ENCODE results near the gene HNRNPDL.
A peak's percentile ranks its signal among the peaks of the same experiment; 100 is the strongest.

The HNRNPDL gene

DNA sequence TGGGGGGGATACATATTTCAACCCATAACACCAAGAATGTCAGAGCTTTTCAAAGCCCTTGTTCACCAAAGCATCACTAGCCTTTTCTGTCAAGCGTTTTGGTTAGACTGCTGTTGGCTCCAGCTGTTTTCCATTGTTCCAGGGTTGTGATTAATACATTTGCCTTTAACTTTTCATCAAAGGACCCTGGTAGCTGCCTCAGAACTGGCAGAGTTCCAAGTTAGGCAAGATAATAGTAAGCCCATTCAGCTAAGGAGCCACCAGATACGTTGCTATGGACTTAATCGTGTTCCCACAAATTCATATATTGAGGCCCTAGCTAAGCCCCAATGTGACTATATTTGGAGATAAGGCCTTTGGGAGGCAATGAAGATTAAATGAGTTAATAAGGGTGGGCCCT lies 37.2 kb upstream of the HNRNPDL start:
- H3K27me3 ChIP-seq (ENCODE audit: insufficient read depth, insufficient read length) = no peaks in the 10 kb centered on the region
- H3K36me3 ChIP-seq (ENCODE audit: insufficient read depth, insufficient read length, low read length) = peaks cover 16% of the 10 kb centered on the region
- no peak overlapping the region for H3K9ac ChIP-seq (ENCODE audit: insufficient read length, low read depth)
- no peaks in the 10 kb centered on the region for H3K4me1 ChIP-seq (ENCODE audit: insufficient read depth, insufficient read length)
- no peak overlapping the region for H3K4me3 ChIP-seq (ENCODE audit: insufficient read length, low read depth)
- DNase-seq (ENCODE audit: low read depth, low spot score) = no peak
- TF ChIP-seq YY1 (IDR thresholded peaks at IDR 0.05; ENCODE audit: insufficient read depth, insufficient read length) (no peak), SUZ12 (IDR thresholded peaks at IDR 0.05; ENCODE audit: extremely low read depth, insufficient read depth, insufficient read length) (no peak), ZNF274 (IDR thresholded peaks at IDR 0.05; ENCODE audit: low read depth, low read length) (no peak)
- H3K9me3 ChIP-seq (ENCODE audit: insufficient read depth, low read length) = no peaks in the 10 kb centered on the region

DNA sequence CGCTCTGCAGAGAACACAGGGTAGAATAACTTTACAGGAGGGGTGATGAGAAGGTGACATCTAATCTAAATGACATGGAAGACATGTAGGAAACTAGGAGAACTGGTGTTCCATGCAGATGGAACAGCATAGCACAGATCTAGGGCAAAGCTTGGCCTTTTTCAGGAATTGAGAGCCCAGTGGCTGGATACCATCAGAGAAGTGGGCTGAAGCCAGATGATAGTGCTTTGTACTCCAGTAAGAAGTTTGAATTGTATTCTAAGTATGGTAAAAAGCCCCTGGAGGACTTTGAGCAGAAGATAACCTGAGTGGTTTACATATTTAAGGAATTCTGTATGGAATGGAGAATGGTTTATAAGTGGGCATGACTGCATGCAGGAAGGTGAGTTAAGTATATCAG lies 33.0 kb upstream of the HNRNPDL start:
- H3K4me3 ChIP-seq (ENCODE audit: insufficient read length, low read depth) = no peak overlapping the region
- no peaks in the 10 kb centered on the region for H3K27me3 ChIP-seq (ENCODE audit: insufficient read depth, insufficient read length)
- H3K36me3 ChIP-seq (ENCODE audit: insufficient read depth, insufficient read length, low read length) = peaks cover 42% of the 10 kb centered on the region
- TF ChIP-seq ZNF274 (IDR thresholded peaks at IDR 0.05; ENCODE audit: low read depth, low read length) (no peak), YY1 (IDR thresholded peaks at IDR 0.05; ENCODE audit: insufficient read depth, insufficient read length) (no peak), SUZ12 (IDR thresholded peaks at IDR 0.05; ENCODE audit: extremely low read depth, insufficient read depth, insufficient read length) (no peak)
- H3K9ac ChIP-seq (ENCODE audit: insufficient read length, low read depth) = no peak overlapping the region
- H3K4me1 ChIP-seq (ENCODE audit: insufficient read depth, insufficient read length) = no peaks in the 10 kb centered on the region
- DNase-seq (ENCODE audit: low read depth, low spot score) = no peak
- no peaks in the 10 kb centered on the region for H3K9me3 ChIP-seq (ENCODE audit: insufficient read depth, low read length)

GRCh38 chr4:82462415-82462831 lies 32.2 kb upstream of the HNRNPDL start:
- DNase-seq (ENCODE audit: low read depth, low spot score) = peak; percentile 52
- H3K36me3 ChIP-seq (ENCODE audit: insufficient read depth, insufficient read length, low read length) = peaks cover 44% of the 10 kb centered on the region
- no peak overlapping the region for H3K4me3 ChIP-seq (ENCODE audit: insufficient read length, low read depth)

GRCh38 chr4:82461710-82462109 lies 31.4 kb upstream of the HNRNPDL start:
- H3K9ac ChIP-seq (ENCODE audit: insufficient read length, low read depth) = no peak overlapping the region
- DNase-seq (ENCODE audit: low read depth, low spot score) = no peak
- TF ChIP-seq YY1 (IDR thresholded peaks at IDR 0.05; ENCODE audit: insufficient read depth, insufficient read length) (no peak), SUZ12 (IDR thresholded peaks at IDR 0.05; ENCODE audit: extremely low read depth, insufficient read depth, insufficient read length) (no peak), ZNF274 (IDR thresholded peaks at IDR 0.05; ENCODE audit: low read depth, low read length) (no peak)
- H3K4me3 ChIP-seq (ENCODE audit: insufficient read length, low read depth) = no peak overlapping the region
- no peaks in the 10 kb centered on the region for H3K27me3 ChIP-seq (ENCODE audit: insufficient read depth, insufficient read length)
- peaks cover 50% of the 10 kb centered on the region for H3K36me3 ChIP-seq (ENCODE audit: insufficient read depth, insufficient read length, low read length)
- H3K9me3 ChIP-seq (ENCODE audit: insufficient read depth, low read length) = no peaks in the 10 kb centered on the region
- no peaks in the 10 kb centered on the region for H3K4me1 ChIP-seq (ENCODE audit: insufficient read depth, insufficient read length)

More at GRCh38 chr4:82462415-82462831, 32.2 kb upstream of the HNRNPDL start:
- Histone ChIP-seq H3K27me3 (ENCODE audit: insufficient read depth, insufficient read length) (no peaks in the 10 kb centered on the region), H3K9me3 (ENCODE audit: insufficient read depth, low read length) (no peaks in the 10 kb centered on the region), H3K4me1 (ENCODE audit: insufficient read depth, insufficient read length) (no peaks in the 10 kb centered on the region), H3K9ac (ENCODE audit: insufficient read length, low read depth) (no peak overlapping the region)
- TF ChIP-seq YY1 (IDR thresholded peaks at IDR 0.05; ENCODE audit: insufficient read depth, insufficient read length) (no peak), ZNF274 (IDR thresholded peaks at IDR 0.05; ENCODE audit: low read depth, low read length) (no peak), SUZ12 (IDR thresholded peaks at IDR 0.05; ENCODE audit: extremely low read depth, insufficient read depth, insufficient read length) (no peak)

- no peak overlapping the region for H3K9ac ChIP-seq (ENCODE audit: insufficient read length, low read depth)
- no peak for DNase-seq (ENCODE audit: low read depth, low spot score)
- no peaks in the 10 kb centered on the region for H3K9me3 ChIP-seq (ENCODE audit: insufficient read depth, low read length)
- no peaks in the 10 kb centered on the region for H3K27me3 ChIP-seq (ENCODE audit: insufficient read depth, insufficient read length)
- no peak overlapping the region for H3K4me3 ChIP-seq (ENCODE audit: insufficient read length, low read depth)
- H3K36me3 ChIP-seq (ENCODE audit: insufficient read depth, insufficient read length, low read length) = peaks cover 68% of the 10 kb centered on the region
- TF ChIP-seq YY1 (IDR thresholded peaks at IDR 0.05; ENCODE audit: insufficient read depth, insufficient read length) (no peak), ZNF274 (IDR thresholded peaks at IDR 0.05; ENCODE audit: low read depth, low read length) (no peak), SUZ12 (IDR thresholded peaks at IDR 0.05; ENCODE audit: extremely low read depth, insufficient read depth, insufficient read length) (no peak)
- H3K4me1 ChIP-seq (ENCODE audit: insufficient read depth, insufficient read length) = no peaks in the 10 kb centered on the region
Observed at GRCh38 chr4:82458729-82459128, 28.5 kb upstream of the HNRNPDL start.

DNA sequence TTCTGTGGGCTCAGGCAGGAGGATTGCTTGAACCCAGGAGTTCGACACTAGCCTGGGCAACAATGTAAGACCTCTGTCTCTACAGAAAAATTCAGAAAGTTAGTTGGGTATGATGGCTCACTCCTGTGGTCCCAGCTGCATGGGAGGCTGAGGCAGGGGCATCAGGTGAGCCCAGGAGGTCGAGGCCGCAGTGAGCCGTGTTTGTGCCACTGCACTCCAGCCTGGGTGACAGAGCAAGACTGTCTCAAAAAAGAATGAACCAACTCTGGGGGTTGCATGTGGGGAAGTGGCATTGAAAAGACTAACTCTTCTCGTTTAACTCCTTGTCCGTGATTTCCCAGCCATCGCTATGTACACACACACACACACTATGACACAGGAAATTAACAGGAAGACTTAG lies 27.0 kb upstream of the HNRNPDL start:
- Histone ChIP-seq H3K9ac (ENCODE audit: insufficient read length, low read depth) (no peak overlapping the region), H3K9me3 (ENCODE audit: insufficient read depth, low read length) (no peaks in the 10 kb centered on the region), H3K36me3 (ENCODE audit: insufficient read depth, insufficient read length, low read length) (peaks cover 69% of the 10 kb centered on the region), H3K4me1 (ENCODE audit: insufficient read depth, insufficient read length) (no peaks in the 10 kb centered on the region), H3K4me3 (ENCODE audit: insufficient read length, low read depth) (no peak overlapping the region), H3K27me3 (ENCODE audit: insufficient read depth, insufficient read length) (no peaks in the 10 kb centered on the region)
- no peak for DNase-seq (ENCODE audit: low read depth, low spot score)
- TF ChIP-seq YY1 (IDR thresholded peaks at IDR 0.05; ENCODE audit: insufficient read depth, insufficient read length) (no peak), ZNF274 (IDR thresholded peaks at IDR 0.05; ENCODE audit: low read depth, low read length) (no peak), SUZ12 (IDR thresholded peaks at IDR 0.05; ENCODE audit: extremely low read depth, insufficient read depth, insufficient read length) (no peak)

DNA sequence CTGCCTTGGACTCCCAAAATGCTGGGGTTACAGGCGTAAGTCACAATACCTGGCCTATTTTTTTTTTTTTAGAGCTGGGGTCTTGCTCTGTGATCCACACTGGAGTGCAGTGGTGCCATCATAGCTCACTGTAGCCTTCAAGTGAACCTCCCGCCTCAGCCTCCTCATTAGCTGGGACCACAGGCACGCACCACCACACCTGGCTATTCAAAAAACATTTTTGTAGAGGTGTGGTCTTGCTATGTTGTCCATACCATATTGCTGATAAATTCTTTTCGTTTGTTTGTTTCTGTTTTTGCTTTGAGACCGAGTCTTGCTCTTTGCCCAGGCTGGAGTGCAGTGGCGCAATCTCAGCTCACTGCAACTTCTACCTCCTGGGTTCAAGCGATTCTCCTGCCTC lies 21.8 kb upstream of the HNRNPDL start:
- H3K36me3 ChIP-seq (ENCODE audit: insufficient read depth, insufficient read length, low read length) = peaks cover 69% of the 10 kb centered on the region

More for the DNA sequence above, 21.8 kb upstream of the HNRNPDL start:
- H3K27me3 ChIP-seq (ENCODE audit: insufficient read depth, insufficient read length) = no peaks in the 10 kb centered on the region
- H3K4me3 ChIP-seq (ENCODE audit: insufficient read length, low read depth) = no peak overlapping the region
- no peak for TF ChIP-seq SUZ12 (IDR thresholded peaks at IDR 0.05; ENCODE audit: extremely low read depth, insufficient read depth, insufficient read length)
- no peak for TF ChIP-seq ZNF274 (IDR thresholded peaks at IDR 0.05; ENCODE audit: low read depth, low read length)
- TF ChIP-seq YY1 (IDR thresholded peaks at IDR 0.05; ENCODE audit: insufficient read depth, insufficient read length) = no peak
- H3K9ac ChIP-seq (ENCODE audit: insufficient read length, low read depth) = no peak overlapping the region
- no peak for DNase-seq (ENCODE audit: low read depth, low spot score)
- H3K4me1 ChIP-seq (ENCODE audit: insufficient read depth, insufficient read length) = no peaks in the 10 kb centered on the region
- H3K9me3 ChIP-seq (ENCODE audit: insufficient read depth, low read length) = no peaks in the 10 kb centered on the region
